Activated naive CD8-positive, alpha-beta T cell treated with anti-CD3 and anti-CD28 coated beads, Interleukin-2, amount 50 U/mL, for 16 hours (primary cell): ENCODE results near the gene GCC1.
"Not testable (repeated sequence)": the region's sequence is repeated elsewhere in the genome, so short reads cannot be mapped to it uniquely, and the experiment has no call there.

Experiments
- DNase-seq: peaks from one replicate; pipeline ENCODE4 v3.0.0-alpha.2; 2020; ENCODE audit warnings: low read depth, low spot score

GCC1 gene

DNA sequence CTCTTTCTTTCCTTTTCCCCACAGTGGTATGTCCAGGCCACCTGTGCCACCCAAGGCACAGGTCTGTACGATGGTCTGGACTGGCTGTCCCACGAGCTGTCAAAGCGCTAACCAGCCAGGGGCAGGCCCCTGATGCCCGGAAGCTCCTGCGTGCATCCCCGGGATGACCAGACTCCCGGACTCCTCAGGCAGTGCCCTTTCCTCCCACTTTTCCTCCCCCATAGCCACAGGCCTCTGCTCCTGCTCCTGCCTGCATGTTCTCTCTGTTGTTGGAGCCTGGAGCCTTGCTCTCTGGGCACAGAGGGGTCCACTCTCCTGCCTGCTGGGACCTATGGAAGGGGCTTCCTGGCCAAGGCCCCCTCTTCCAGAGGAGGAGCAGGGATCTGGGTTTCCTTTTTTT is 5.8 kb upstream of the GCC1 start:
- DNase-seq = no peak

DNA sequence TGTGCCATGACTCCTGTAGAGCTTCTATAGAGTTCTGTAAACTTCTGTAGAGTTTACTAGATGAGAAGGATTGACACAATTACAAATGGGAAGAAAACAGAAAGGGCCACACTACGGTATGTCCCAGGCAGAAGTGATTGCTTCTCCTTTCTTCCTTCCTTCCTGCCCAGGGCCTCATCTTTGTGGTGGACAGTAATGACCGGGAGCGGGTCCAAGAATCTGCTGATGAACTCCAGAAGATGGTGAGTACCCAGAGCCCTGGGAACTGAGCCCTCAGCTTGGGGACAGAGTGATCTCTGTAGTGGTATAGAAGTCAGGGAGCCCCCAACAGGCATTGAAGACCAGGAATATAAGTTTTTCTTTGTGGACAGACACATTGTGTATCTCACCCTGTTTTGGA is 4.5 kb upstream of the GCC1 start:
- no peak for DNase-seq

DNA sequence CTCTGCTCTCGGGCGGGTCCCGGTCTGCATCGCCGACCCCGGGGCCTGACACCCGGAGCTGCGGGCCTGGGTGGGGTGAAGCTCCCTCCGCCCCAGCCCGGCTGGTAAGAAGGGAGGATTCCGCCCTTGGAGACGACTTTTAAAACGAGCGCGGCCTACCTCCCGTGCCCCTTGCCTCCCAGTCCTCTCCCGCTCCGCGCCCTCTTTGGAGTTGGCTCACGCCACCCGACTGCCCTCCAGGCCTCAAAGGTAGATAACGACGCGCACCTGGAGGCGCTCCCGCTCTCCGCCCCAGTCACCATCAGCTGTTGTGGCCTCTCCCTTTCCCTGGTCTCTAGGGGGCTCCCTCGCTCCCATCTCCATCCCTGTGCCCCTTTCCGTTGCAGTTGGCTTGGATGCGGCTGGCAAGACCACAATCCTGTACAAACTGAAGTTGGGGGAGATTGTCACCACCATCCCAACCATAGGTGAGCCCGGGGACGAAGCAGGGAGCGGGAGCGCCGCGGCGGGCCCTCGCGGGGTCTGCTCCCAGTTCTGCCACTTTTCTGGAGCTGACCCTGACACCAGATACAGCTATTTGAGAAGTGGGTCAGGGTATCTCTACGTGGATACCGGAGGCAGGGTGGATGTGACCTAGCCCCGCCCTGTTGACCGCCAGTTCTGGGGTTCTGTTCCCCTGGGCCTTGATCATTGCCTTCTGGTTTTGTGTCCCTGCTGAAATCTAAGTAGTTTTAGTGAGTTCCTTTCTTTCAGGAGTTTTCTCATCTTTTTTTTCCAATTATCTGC is 3.5 kb upstream of the GCC1 start:
- DNase-seq = no peak

DNA sequence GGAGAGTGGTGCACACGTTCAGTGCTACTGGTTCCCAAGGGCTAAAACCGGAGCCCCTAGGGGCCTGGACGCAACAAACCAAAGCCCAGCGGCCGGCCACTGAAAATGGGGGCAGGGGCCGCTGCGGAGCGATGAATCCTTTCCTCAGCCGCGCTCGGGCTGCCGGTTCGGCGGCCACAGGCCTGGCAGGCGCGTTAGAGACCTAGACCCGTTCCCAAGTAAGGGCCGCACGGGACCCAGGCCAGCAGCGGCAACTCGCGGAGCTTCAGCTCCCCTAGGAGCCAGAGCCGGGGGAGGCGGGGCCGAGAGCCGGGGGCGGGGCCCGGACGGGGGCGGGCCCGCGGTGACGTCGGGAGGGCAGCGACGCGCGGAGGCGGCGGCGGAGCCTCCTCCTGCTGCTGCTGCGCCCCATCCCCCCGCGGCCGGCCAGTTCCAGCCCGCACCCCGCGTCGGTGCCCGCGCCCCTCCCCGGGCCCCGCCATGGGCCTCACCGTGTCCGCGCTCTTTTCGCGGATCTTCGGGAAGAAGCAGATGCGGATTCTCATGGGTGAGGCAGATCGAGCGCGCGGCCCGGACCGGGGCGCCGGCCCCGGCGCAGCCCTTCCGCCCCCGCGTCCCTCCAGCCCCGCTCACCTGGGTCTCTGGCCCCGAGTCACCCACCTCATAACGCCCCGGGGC is 2.8 kb upstream of the GCC1 start, which contains the start of gene ARF5:
TSS of gene ARF5 (plus strand) at position 393 of the 678 bp plus-strand sequence. CDS start at position 481, 88 bp downstream.
- peak; percentile 70 for DNase-seq

DNA sequence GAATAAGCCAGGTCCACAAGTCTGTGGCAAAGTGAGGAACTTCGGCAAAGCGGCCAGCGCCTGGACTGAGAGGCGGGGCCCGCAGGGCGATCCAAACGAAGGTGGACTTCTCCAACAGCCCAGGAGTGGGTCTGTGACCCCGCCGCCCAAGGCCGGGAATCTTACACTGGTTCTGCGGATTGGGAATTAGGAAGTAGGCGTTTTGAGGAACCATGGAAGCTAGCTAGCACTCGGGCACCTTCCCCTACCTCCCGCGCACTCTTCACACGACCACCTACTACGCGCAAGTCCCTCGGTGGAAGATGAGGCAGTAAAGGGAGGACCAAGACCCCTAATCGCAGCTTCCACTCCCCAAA is 2.2 kb upstream of the GCC1 start:
- DNase-seq = no peak

DNA sequence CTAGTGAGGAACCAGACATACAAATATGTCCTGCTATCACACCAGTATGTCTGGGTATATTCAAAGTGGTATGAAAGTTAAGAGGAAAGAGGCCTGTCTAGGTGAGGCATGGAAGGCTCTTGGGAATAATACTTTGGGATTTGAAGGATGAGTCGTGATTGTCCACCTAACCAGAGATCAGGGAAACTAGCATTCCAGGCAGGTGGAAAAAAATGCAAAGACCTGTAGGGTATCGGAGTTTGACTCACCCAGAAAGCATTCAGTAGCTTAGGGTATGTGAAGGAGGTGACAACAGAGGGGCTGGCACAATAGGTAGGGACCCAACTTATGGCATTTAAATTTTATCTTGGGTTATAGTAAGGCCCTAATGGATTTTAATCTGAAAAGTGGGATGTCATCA is 950 bp upstream of the GCC1 start:
- DNase-seq = no peak

DNA sequence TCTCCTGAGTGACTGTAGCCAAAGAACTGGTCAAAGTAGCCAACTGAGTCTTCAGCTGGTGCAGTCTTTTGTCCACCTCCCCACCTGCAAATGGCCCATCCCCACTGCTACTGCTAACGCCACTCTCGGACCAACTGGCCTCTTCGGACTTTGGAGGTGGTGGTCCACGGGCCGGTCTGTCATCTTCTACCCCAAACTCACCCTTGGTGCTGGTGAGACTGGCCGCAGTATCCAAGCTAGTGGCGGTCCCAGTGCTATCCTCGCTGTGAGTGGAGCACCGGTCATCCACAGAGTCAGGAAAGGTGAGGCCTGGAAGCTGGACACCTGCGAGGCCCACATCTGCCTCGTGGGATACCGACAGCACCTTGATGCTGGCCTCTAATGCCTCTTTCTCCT is 750 bp downstream of the GCC1 start:
- DNase-seq = no peak

DNA sequence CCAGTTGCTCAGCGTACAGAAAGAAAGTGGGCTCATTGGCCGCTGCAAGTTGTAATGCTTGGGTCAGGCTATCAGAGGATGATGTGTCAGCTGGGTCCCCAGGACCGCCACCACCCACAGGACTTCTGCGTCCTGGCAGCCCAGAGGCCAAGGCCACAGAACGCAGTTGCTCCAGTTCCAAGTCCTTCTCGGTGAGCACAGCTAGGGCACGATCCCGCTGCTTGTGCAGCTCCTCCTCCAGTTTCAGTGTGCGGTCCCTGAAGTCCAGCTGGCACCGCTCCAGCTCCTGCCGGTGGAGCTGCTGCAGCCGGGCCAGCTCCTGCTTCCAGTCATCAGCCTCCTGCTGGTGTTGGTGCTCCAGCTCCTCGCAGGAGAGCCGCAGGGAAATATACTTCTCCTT is 3.0 kb downstream of the GCC1 start:
- no peak for DNase-seq

DNA sequence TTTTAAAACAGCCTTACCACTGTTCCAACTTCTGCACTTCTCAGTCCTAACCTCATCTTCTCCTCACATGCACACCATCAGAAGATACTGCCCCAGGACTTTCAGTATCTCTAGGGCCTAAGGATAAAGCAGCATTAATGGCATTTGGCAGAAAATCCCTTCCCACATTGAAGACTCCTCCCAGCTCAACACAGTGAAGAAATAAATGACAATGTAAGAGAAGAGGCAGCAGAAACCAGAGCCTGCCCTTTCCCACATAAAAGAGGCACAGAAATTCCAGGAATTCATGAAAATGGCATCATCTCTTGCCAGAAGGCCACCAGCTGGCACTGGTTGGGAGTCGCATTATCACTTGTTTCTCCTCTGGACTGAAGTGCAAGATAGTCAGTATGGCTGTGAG is 3.7 kb downstream of the GCC1 start:
- DNase-seq = no peak

DNA sequence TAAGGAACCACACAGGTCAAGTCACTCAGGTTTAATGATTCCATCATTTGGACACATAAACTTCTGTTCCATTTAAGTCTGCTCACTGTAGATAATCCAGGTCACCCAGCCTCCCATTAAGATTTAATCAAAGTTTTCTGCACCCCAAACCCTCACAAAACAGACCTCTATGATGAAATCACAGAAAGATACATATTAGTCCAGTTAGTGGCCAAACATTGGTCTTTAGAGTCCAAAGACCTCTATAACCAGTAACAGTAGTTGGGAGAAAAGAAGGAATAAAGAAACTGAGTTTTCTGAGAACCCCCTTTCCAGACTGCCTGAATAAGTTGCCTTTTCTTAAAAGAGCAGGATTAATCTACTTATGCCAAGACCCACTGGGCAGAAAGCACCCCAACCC is 4.8 kb downstream of the GCC1 start:
- DNase-seq = no peak

DNA sequence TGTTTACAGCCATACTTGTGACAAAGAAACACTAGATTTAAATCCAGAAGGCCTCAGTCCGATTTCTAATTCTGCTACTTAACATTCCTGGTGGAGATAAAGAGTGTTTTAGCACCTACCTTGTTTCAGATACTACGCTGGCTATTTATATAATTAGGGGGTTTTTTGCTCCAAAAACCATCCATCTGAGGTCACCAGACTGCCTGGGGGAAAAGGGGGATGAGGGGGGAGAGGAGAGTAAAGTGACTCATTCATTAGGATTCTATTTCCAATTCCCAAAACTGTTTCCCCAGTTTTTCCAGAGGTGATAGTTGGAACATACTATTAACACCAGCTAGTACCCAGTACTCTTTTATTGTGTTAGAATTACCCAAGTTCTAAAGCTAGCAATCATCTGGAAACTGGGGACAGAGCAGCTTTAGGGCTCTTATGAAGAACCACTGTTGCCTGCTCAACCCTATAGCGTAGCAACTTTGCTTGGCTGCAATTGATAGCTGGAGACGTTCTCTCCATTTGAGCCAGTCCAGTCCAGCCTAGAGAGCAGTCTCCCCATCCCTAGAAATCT is 6.6 kb downstream of the GCC1 start:
- no peak for DNase-seq

DNA sequence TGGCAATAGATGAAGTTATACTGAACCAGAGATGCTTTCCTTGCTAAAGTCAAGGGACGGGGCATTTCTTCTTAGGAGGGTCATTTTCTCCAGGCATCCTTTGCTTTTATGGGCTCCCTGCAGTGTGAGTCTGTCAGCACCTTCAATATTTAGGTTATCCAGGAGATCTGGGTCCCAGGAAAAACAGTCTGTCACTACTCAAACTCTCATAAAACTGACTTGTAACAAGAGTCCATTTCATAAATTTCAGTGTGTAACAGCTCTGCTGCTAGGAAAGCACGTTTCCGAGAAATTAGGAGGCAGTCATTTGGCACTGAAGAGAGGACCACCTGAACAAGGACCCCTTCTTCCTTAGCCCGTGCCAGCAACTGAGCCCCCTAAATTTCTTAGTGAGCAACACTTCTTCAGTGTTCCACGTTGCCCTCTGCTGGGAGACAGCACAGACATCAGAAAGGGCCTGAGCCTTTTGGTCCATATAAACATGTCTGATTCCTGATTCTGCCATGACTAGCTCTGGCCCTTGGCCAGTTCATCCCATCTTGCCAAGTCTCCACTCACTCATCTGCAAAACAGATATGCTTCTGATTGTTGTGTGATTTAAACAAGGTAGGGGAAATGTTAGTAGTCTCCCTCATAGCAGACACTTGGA is 7.2 kb downstream of the GCC1 start:
- no peak for DNase-seq

DNA sequence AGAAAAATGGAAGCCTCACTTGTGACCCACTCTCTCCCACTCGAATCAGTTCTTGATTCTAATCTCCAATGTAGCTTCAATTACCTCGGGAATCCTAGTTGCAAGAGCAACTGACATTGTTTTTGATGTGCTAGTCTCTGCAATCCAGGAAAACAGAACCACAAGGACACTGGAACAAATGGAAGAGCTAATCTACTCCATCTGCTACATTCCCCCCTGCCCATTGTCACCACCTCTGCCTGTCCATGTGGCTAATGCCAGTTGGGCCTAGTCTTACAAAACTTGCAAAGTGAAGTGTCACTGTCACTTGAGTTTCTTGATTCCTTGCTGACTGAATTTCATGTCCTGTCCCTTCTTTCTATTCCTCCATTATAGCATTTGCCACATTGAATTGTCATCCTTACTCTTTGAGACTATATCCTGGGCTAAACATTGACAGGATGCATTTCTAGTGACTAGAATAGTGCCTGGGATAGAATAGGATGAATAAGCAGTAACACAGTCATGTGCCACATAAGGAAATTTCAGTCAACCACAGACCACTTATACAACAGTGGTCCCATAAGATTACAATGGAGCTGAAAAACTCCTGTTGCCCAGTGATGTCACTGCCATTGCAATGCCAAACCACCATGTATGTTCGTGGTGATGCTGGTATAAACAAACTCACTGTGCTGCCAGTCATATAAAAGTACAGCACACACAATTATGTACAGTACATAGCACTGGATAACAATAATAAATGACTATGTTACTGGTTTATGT is 13.5 kb downstream of the GCC1 start:
- no peak for DNase-seq

DNA sequence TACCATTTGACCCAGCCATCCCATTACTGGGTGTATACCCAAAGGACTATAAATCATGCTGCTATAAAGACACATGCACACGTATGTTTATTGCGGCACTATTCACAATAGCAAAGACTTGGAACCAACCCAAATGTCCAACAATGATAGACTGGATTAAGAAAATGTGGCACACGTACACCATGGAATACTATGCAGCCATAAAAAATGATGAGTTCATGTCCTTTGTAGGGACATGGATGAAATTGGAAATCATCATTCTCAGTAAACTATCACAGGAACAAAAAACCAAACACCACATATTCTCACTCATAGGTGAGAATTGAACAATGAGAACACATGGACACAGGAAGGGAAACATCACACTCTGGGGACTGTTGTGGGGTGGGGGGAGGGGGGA is 17.4 kb downstream of the GCC1 start:
- DNase-seq = not testable (repeated sequence)

DNA sequence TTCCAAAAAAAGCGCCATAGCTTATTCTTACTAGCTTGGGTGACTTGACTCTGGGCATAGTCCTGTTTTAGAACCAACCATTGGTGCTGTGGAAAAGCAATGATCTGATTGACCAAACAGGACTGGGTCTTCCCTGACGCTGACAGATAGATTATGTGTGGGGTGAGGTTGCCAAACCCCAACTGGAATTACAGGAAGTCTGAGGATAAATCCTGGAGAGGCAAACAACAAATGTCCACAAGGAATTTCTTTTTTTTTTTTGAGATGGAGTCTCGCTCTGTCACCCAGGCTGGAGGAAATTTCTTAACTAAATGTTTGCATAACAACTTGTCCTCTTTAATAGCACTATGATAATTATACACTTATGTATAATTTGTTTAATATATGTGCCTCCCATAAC is 19.2 kb downstream of the GCC1 start:
- DNase-seq = no peak

DNA sequence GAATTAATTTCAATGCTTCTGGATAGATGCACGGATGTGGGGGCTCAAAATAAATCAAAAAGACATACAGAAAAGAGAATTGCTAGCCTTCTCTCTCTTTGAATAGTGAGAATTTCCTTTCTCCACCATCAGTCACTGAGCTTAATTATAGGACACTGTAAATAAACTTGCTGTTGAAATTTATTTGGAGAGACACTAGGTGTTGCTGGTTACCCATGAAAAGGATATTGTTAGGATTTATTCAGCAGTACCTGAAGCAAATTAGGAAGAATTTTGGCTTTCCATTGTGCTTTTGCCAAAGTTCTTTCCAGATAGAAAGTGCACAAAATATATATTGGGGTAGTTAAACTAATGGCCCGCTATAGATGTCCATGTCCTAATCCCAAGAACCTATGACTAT is 27.6 kb downstream of the GCC1 start:
- DNase-seq = no peak

DNA sequence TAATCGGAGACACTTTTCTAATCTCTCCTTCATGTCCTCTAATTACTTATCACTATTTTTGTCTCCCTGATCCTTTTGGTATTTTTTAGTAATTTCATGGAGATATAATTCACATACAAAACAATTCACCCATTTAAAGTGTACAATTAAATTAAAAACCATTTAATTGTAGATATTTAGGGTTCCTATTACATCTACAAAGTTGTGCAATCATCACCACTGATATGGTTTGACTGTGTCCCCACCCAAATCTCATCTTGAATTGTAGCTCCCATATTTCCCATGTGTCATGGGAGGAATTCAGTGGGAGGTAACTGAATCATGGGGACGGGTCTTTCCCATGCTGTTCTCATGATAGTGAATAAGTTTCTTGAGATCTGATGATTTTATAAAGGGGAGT is 29.0 kb downstream of the GCC1 start:
- no peak for DNase-seq

DNA sequence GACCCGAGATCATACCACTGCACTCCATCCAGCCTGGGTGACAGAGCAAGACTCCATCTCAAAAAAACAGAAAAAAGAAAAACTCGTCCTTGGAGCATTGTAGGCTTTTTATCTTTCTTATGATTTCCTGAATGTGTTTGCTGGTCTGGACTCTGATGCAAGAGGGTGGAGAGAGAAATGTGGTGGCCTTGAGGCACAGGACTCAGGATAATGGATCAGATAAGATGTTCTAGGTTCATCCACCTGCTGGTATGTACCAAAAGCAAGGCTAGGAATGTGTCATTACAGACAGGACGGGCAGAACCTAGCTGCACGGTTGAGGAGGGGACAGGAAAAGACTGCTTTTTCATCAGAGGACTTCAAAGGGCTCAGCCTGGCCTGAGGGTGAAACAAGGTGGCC is 33.5 kb downstream of the GCC1 start:
- DNase-seq = no peak

DNA sequence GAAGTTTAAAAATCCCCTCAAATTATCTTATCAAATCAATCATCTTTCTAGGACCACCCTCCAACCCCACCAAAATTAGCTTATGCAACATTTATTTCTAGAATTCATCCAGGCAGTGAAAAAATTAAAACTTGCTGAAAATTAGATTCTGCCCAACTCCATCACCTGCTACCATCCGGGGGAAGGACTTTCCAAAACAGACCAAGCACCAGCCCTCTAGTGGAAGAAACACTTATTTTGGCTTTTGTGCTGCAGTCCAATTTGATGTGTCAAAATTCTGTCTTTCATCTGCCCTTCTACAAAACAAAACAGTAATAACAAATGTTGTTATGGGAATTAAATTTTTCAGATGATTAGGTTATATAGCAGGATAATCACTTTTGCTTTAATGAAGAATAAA is 35.1 kb downstream of the GCC1 start:
- no peak for DNase-seq

DNA sequence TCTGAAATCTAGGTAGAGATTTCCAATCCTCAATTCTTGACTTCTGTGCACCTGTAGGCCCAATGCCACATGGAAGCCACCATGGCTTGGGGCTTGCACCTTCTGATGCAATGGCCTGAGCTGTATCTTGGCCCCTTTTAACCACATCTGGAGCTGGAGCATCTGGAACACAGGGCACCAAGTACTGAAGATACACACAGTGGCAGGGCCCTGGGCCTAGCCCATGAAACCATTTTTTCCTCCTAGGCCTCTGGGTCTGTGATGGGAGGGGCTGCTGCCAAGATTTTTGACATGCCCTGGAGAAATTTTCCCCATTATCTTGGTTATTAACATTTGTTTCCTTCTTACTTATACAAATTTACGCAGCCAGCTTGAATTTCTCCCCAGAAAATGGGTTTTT is 39.1 kb downstream of the GCC1 start:
- DNase-seq = no peak

DNA sequence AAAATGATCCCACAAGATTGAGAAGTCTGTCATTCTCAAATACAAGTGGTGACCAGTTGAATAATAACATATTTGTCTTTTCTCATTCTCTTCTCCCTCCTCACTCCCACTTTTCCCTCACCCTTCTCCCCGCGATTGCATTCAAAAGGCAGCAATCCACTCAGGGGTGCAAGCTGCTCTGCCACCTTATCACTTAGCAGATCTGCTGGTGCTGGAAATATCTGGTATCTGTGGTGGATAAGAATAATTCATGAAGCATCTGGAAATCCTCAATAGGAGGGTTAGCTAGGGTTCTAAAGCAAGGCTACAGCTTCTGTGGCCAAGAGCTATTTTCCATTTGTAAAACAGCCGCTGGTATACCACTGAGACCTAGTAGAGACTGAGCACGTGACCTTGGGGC is 43.8 kb downstream of the GCC1 start:
- DNase-seq = no peak

DNA sequence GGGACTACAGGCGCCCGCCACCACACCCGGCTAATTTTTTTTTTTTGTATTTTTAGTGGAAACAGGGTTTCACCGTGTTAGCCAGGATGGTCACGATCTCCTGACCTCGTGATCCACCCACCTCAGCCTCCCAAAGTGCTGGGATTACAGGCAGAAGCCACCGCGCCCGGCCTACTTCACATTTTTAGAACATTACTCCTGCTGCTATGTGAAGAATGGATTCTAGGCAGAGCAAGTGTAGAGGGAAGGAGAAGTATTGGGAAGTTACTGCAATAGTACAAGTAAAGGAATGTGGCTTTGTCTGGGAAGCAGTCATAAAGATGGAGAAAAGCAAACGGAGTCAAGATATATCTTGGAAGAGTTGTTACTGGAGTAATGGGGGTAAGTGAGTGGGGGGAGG is 44.9 kb downstream of the GCC1 start:
- not testable (repeated sequence) for DNase-seq
